ENCODE data around the gene GRIK3.

GRIK3 gene

GRCh38 chr1:37059346-37059745, 25.0 kb upstream of the GRIK3 start:
- Histone ChIP-seq H3K36me3 (ENCODE audit: insufficient read depth, low read length) (no peaks in the 10 kb centered on the region), H3K4me1 (ENCODE audit: insufficient read depth, low read length) (no peaks in the 10 kb centered on the region; the same call in 1 of the 2 replicates), H3K9ac (ENCODE audit: low read depth, low read length) (no peak overlapping the region), H3K9me3 (ENCODE audit: control insufficient read depth, insufficient read depth, low read length) (no peaks in the 10 kb centered on the region)

DNA sequence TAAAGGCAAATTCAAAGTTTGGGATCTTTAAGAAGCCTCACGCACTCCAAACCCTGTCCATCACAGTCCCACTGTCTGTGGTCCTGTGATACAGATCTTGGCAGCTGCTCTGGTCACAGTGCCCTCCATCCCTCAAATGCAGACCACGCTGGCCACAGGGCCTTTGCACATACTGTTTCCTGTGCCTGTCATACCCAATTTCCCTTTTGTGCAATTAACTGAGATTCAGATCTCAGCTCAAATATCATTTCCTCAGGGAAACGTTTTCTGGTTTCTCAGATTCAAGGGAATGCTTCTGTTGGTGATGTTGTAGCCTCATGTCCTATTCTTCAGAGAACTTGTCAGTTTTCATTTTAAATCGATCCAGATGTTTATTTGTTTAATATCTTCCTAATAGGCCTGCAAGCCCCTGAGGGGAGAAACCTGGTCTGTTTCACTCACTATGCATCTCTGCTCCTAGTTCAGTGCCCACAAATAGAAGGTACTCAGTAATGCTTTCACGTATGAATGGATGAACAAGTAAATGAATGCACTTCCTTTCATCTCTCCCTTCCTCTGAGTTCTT, 24.2 kb upstream of the GRIK3 start:
- Histone ChIP-seq H3K36me3 (ENCODE audit: insufficient read depth, low read length) (no peaks in the 10 kb centered on the region), H3K9me3 (ENCODE audit: control insufficient read depth, insufficient read depth, low read length) (no peaks in the 10 kb centered on the region), H3K9ac (ENCODE audit: low read depth, low read length) (no peak overlapping the region), H3K4me1 (ENCODE audit: insufficient read depth, low read length) (no peaks in the 10 kb centered on the region; the same call in 1 of the 2 replicates)

DNA sequence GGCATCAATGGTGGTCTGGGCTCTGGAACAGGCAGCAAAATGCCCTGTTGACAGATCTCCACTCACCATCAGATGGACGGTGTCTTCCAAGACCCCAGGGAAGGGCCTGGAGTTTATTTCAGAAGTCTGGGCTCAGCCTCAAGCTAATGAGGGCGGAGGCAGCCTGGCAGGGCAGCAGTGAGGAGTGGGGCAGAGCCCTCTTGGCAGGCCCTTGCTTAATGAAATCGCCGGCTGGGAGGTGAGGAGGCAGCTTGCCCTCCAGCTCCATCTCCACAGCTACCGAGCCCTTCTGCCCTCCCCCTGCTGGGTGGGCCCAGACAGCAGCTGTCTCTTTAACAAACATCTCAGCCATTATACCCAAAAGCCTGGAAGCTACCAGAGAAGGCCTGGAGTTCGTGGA, 22.0 kb upstream of the GRIK3 start:
- peaks cover 11% of the 10 kb centered on the region for H3K4me1 ChIP-seq (ENCODE audit: insufficient read depth, low read length)
- no peak overlapping the region for H3K9ac ChIP-seq (ENCODE audit: low read depth, low read length)
- H3K9me3 ChIP-seq (ENCODE audit: control insufficient read depth, insufficient read depth, low read length), result no peaks in the 10 kb centered on the region
- no peaks in the 10 kb centered on the region for H3K36me3 ChIP-seq (ENCODE audit: insufficient read depth, low read length)

DNA sequence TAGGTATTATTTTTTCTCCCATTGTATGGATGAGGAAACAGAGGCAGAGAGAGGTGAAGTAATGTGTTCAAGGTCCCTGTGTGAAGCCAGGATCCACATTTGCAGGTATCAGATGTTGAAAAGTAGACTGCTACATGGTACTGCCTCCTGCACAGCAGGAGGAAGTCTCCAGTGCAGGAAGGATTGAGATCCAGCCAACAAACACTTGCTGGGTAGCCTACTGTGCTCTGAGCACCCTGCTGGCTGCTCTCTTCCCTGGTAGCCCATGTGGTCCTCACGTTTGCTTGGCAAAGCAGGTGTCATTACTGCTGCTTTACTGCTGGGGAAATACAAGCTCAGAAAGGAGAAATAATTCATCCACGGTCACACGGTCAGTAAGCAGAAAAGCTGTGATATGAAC, 21.3 kb upstream of the GRIK3 start:
- Histone ChIP-seq H3K9me3 (ENCODE audit: control insufficient read depth, insufficient read depth, low read length) (no peaks in the 10 kb centered on the region), H3K4me1 (ENCODE audit: insufficient read depth, low read length) (peaks cover 11% of the 10 kb centered on the region), H3K9ac (ENCODE audit: low read depth, low read length) (no peak overlapping the region), H3K36me3 (ENCODE audit: insufficient read depth, low read length) (no peaks in the 10 kb centered on the region)

DNA sequence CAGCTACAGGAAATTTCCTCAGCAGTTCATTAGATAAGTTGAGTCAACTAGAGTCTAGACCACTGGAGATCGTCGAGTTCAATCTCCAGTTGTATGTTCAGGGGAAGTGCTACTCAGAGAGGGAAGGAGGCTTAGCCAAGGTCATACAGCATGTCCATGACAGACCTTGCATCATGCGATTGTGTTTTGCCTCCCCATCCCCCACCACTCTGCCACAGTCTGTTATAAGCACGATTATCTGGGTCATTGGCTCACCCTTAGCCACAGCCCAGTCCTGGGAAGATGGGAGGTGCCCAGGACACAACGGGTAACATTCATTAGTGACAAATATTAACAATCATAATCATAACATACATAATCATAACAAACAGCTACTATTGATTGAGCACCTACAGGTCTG, 18.9 kb upstream of the GRIK3 start:
- Histone ChIP-seq H3K9ac (ENCODE audit: low read depth, low read length) (no peak overlapping the region), H3K36me3 (ENCODE audit: insufficient read depth, low read length) (no peaks in the 10 kb centered on the region), H3K9me3 (ENCODE audit: control insufficient read depth, insufficient read depth, low read length) (no peaks in the 10 kb centered on the region), H3K4me1 (ENCODE audit: insufficient read depth, low read length) (peaks cover 11% of the 10 kb centered on the region)

- H3K4me1 ChIP-seq (ENCODE audit: insufficient read depth, low read length), result peaks cover 11% of the 10 kb centered on the region
- no peak overlapping the region for H3K9ac ChIP-seq (ENCODE audit: low read depth, low read length)
- H3K36me3 ChIP-seq (ENCODE audit: insufficient read depth, low read length), result no peaks in the 10 kb centered on the region
- H3K9me3 ChIP-seq (ENCODE audit: control insufficient read depth, insufficient read depth, low read length), result no peaks in the 10 kb centered on the region
Measured at GRCh38 chr1:37052120-37052519, 17.8 kb upstream of the GRIK3 start.

DNA sequence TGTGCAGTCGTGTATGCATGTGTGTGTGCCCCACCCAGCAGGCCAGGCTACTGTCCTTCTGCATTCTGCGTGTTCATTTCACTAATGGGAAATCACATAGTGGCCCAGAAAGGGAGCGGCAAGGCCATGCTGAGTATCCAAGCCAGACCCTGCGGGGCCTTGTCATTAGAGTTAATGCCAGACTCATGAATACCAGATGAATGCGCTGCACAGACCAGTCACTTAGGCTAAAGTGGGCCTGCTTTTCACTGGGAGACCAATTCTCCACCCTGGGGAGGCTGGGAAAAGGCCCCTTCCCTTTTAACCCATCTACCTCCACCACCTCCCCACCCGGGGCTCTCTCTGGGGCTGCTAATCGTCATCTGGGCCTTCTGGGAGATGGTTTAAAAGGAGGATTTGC, 17.0 kb upstream of the GRIK3 start:
- peaks cover 11% of the 10 kb centered on the region for H3K4me1 ChIP-seq (ENCODE audit: insufficient read depth, low read length)
- no peaks in the 10 kb centered on the region for H3K36me3 ChIP-seq (ENCODE audit: insufficient read depth, low read length)
- H3K9me3 ChIP-seq (ENCODE audit: control insufficient read depth, insufficient read depth, low read length), result no peaks in the 10 kb centered on the region
- H3K9ac ChIP-seq (ENCODE audit: low read depth, low read length), result no peak overlapping the region

DNA sequence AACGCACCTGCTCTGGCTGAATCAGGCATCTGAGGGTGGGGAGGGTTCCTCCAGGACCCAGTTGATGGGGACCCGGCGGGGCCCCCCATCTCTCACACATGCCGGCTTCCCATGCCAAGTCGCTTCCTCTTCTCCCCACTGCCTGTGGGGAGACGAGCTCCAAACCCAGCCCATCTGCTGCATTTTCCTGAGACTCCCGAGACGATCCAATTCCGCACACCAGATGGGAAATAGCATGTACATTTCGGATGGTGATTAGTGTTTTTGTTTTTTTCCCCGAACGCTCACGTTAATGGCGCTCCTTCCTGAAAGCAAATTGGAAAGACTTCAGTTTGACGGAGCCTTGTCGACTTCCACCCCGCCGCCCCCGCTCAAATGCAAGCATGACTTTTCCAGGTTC, 13.2 kb upstream of the GRIK3 start:
- Histone ChIP-seq H3K4me1 (ENCODE audit: insufficient read depth, low read length) (peaks cover 27% of the 10 kb centered on the region), H3K9me3 (ENCODE audit: control insufficient read depth, insufficient read depth, low read length) (no peaks in the 10 kb centered on the region), H3K36me3 (ENCODE audit: insufficient read depth, low read length) (no peaks in the 10 kb centered on the region), H3K9ac (ENCODE audit: low read depth, low read length) (no peak overlapping the region)

- H3K36me3 ChIP-seq (ENCODE audit: insufficient read depth, low read length), result no peaks in the 10 kb centered on the region
- H3K9ac ChIP-seq (ENCODE audit: low read depth, low read length), result no peak overlapping the region
- H3K4me1 ChIP-seq (ENCODE audit: insufficient read depth, low read length), result peaks cover 28% of the 10 kb centered on the region
- no peaks in the 10 kb centered on the region for H3K9me3 ChIP-seq (ENCODE audit: control insufficient read depth, insufficient read depth, low read length)
Measured at GRCh38 chr1:37043101-37043500, 8.8 kb upstream of the GRIK3 start.

GRCh38 chr1:37042506-37042905, 8.2 kb upstream of the GRIK3 start:
- Histone ChIP-seq H3K9ac (ENCODE audit: low read depth, low read length) (no peak overlapping the region), H3K36me3 (ENCODE audit: insufficient read depth, low read length) (no peaks in the 10 kb centered on the region), H3K4me1 (ENCODE audit: insufficient read depth, low read length) (peaks cover 31% of the 10 kb centered on the region), H3K9me3 (ENCODE audit: control insufficient read depth, insufficient read depth, low read length) (no peaks in the 10 kb centered on the region)

- Histone ChIP-seq H3K36me3 (ENCODE audit: insufficient read depth, low read length) (no peaks in the 10 kb centered on the region), H3K9ac (ENCODE audit: low read depth, low read length) (no peak overlapping the region), H3K4me1 (ENCODE audit: insufficient read depth, low read length) (peaks cover 33% of the 10 kb centered on the region), H3K9me3 (ENCODE audit: control insufficient read depth, insufficient read depth, low read length) (no peaks in the 10 kb centered on the region)
Measured at GRCh38 chr1:37041483-37041882, 7.2 kb upstream of the GRIK3 start.

DNA sequence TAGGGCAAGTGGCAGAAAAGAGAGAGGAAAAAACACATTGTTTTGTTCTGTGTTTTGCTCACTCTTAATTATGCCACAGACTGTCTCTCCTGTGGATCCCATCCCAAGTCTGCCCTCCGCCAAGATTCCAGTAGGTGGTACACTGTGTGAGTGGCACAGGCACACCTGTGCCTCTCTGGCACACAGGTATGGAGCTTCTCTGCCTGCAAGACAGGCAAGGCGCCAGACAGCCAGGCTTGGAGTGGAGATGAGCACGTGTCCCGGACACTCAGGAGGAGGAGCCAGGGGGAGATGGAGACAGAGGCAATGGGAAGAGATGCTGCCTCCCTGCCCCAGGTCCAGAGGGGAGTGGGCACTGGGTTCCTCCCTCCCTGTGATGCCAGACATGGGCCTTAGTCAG, 6.5 kb upstream of the GRIK3 start:
- Histone ChIP-seq H3K4me1 (ENCODE audit: insufficient read depth, low read length) (peaks cover 33% of the 10 kb centered on the region), H3K9me3 (ENCODE audit: control insufficient read depth, insufficient read depth, low read length) (no peaks in the 10 kb centered on the region), H3K9ac (ENCODE audit: low read depth, low read length) (no peak overlapping the region), H3K36me3 (ENCODE audit: insufficient read depth, low read length) (no peaks in the 10 kb centered on the region)

GRCh38 chr1:37040261-37040660, 5.9 kb upstream of the GRIK3 start:
- H3K9ac ChIP-seq (ENCODE audit: low read depth, low read length), result no peak overlapping the region
- H3K4me1 ChIP-seq (ENCODE audit: insufficient read depth, low read length), result peaks cover 33% of the 10 kb centered on the region
- no peaks in the 10 kb centered on the region for H3K36me3 ChIP-seq (ENCODE audit: insufficient read depth, low read length)
- H3K9me3 ChIP-seq (ENCODE audit: control insufficient read depth, insufficient read depth, low read length), result no peaks in the 10 kb centered on the region

DNA sequence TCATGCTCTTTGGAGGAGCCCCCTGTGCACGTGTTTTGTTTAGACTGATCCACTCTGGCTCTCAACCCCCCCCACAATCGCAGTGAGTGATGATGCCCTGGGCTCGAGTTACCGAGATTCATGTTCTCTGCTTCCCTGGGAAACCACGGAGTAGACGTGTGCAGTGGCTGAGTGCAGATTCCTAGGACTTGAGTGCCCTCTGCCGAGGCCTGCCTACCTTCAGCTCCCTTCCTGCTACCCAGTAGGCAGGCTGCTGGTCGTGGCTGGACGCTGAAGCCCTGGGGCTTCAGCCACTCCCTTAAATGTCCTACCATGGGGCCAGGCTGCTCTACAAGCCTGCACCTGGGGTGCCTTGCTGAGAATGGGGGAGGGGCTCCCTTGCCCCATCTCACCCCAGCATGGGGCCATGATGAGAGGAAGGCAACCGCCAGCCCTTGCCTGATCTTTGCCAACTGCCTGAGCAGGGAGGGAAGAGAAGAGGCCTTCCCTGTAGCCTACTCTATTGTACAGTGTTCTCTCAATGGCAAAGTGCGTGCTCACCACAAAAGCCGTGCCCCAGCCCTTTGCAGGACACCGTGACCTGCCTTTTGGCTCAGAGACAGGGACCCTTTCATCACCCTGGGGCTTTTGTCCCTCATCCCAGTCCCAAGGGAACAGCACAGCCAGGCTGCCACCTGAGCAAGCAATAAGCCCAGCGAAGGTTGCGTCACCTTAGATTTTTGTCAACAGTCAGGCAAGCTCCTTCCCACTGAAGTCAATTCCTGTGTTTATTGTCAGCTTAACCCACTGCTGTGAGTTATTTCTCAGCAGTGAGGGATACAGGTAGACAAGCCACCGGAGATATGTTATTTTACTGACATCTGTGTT, 4.1 kb upstream of the GRIK3 start:
- Histone ChIP-seq H3K9ac (ENCODE audit: low read depth, low read length) (no peak overlapping the region), H3K36me3 (ENCODE audit: insufficient read depth, low read length) (no peaks in the 10 kb centered on the region), H3K4me1 (ENCODE audit: insufficient read depth, low read length) (peaks cover 25% of the 10 kb centered on the region), H3K9me3 (ENCODE audit: control insufficient read depth, insufficient read depth, low read length) (no peaks in the 10 kb centered on the region)

DNA sequence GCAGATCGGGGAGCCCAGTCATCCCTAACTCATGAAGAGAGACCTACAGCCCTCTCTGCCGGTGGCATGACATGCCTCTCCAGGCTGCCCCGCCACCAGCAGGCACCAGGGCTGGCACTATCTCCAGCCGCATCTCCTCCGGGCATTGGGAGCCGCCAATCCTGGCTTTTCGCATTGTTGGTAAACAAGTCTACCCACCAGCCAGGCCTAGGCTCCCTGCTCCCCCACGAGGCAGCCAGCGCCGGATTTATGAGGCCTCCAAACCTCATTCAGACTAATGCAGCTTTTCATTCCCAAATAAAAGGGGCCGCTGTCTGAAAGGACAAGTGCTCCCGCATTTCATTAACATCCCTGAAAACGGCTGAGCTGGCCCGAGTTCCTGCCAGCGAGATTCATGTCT, 3.4 kb upstream of the GRIK3 start:
- Histone ChIP-seq H3K9me3 (ENCODE audit: control insufficient read depth, insufficient read depth, low read length) (no peaks in the 10 kb centered on the region), H3K9ac (ENCODE audit: low read depth, low read length) (no peak overlapping the region), H3K36me3 (ENCODE audit: insufficient read depth, low read length) (no peaks in the 10 kb centered on the region), H3K4me1 (ENCODE audit: insufficient read depth, low read length) (peaks cover 17% of the 10 kb centered on the region)
